Activated CD8-positive, alpha-beta memory T cell treated with anti-CD3 and anti-CD28 coated beads for 4 hours (primary cell): ENCODE measurements around the gene HTR2B.
"Not testable (repeated sequence)": the region's sequence is repeated elsewhere in the genome, so short reads cannot be mapped to it uniquely, and the experiment has no call there.

Experiments
- DNase-seq, 2 donors: peaks; one replicate each; pipeline ENCODE4 v3.0.0-alpha.2; 2020; ENCODE audit warnings: low read depth in 2 of 2

The HTR2B gene

GRCh38 chr2:231133365-231134099, 8.7 kb upstream of the HTR2B start:
- DNase-seq, result no peak

- DNase-seq, result no peak
Measured at GRCh38 chr2:231132129-231132528, 7.3 kb upstream of the HTR2B start.

- DNase-seq, result no peak
Measured at GRCh38 chr2:231130336-231131056, 5.7 kb upstream of the HTR2B start.

DNA sequence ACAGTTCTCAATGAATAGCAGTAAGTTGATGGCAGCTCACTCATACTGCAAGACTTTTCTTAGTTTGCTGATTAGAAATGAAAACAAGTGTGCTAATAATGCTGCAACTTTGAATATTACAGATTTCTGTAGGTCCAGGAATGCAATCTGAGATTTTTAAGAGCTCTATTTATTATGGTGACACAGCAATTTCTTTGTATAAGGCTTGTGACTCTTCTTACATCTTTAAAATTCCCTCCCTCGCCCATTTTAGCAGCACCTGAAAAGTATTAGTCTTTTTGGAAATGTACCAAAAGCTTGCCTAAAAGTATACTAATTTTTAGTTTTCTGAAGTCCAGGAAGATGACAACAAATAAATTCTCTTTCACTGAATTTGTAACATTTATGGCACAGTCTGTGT, 4.4 kb upstream of the HTR2B start:
- no peak for DNase-seq

DNA sequence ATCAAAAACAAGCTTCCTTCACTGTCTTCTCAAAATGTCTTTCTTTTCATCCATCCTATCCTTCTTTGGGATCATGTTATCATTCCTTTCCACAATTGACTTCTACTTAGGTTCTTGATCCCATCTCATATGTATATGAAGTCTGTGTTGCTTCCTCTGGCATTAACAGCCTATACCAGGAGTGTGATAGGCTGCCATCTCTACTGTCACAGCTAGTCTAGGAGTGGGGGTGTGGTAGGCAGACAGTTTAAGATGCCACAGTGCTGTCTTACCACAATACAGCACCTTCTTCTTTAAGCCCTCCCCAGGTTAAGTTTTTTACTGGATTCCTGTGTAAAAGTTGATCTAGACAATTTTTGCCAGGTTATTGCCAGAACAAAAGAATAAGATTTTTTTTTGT, 3.7 kb upstream of the HTR2B start:
- no peak for DNase-seq

DNA sequence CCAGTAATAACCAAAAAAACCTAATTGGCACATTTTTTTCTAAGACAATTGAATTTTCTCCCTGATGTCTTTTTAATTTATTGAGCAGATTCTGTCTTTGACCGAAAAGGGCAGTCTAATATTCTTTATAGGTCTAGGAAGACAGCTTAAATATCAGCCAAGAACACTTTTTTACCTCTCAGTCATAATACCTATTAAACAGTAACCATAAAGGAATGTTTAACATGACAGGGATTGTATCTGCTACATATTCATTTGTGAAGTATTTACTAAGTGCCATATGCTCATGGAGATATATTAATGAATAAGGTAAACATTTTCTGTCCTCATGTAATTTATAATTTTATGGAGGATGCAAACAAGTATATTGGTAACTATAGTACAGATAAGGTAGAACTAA, 3.1 kb upstream of the HTR2B start:
- DNase-seq, result no peak

- no peak for DNase-seq
Measured at GRCh38 chr2:231127480-231127879, 2.6 kb upstream of the HTR2B start.

DNA sequence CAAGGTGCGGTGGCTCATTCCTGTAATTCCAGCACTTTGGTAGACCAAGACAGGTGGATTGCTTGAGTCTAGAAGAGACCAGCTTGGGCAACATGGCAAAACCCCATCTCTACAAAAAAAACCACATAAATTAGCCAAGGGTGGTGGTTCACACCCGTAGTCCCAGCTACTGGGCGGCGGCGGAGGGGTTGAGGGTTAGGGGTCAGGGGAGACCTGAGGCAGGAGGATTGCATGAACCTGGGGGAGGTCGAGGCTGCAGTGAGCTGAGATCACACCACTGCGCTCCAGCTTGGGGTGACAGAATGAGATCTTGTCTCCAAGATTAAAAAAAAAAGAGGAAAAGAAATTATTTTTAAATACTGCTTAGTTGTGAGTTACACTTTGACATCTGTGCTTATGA, 1.3 kb upstream of the HTR2B start:
- DNase-seq, result no peak

- DNase-seq, result no peak
Measured at GRCh38 chr2:231123362-231123898, 1.4 kb downstream of the HTR2B start.

- no peak for DNase-seq
Measured at GRCh38 chr2:231118614-231118942, 6.3 kb downstream of the HTR2B start.

DNA sequence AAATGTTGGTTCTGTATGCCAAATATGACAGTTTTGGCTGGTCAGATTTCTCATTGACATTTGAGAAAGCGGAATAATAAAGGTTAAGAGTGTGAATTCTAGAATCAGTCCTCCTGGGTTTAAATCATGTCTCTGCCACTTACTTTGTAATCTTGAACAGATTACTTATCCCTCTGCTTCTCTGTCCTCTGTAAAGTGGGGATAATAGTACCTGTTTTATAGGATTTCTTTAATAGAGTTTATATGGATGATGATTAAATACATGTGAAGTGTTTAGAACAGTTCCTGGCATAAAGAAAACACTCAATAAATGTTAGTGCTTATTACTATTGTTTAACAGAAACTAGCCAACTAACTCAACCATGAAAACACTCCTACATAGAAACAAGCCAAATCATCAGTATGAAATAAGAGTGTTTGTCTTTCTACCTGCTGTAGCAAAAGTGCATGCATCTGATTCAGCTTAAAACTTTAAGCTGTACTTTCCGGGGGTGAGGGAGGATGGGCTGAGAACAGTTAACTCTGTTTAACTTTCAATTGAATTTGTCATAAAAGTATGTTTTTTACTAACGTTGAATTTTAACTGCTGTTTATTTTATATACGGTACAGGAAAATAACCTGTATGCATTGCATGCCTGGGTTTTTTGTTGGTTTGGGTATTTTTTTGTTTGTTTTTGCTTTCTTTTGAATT, 6.8 kb downstream of the HTR2B start:
- DNase-seq, result no peak

DNA sequence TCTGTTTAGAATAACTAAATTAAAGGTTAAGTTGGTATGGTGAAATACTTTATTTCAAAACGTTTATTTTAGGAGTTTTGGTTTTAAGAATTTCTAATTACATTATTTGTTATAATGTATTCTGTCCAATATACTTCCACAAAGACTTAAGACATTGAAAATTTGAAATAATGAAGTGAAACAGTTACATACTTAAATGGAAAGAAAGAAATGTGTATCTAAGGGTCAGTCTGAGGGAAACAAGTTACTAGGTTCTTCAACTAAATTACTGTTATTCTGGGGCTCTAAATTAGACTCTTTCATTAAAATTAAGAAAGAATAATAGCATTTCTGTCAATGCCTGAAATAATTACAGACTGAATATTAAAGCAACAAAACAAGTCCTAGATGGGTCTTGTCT, 7.7 kb downstream of the HTR2B start:
- DNase-seq, result no peak

- no peak for DNase-seq
Measured at GRCh38 chr2:231115651-231116050, 9.2 kb downstream of the HTR2B start.

DNA sequence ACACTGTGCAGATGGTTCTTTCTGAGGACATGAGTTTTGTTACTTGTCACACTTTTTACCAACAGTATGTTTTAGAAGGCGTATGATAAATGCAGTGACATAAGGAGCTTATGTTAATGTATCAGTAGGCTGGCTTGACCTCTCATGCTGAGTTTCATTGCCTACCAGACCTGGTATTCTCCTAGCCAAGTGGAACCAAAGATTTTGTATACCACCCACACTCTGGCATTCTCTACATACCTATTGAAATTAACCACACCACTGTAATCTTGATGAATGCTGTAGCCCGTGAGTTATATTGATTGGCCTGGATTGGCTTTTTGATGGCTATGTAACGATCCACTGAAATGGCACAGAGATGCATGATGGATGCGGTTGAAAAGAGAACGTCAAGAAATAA, 11.4 kb downstream of the HTR2B start:
- no peak for DNase-seq

- DNase-seq, result no peak
Measured at GRCh38 chr2:231111987-231112386, 12.9 kb downstream of the HTR2B start.

DNA sequence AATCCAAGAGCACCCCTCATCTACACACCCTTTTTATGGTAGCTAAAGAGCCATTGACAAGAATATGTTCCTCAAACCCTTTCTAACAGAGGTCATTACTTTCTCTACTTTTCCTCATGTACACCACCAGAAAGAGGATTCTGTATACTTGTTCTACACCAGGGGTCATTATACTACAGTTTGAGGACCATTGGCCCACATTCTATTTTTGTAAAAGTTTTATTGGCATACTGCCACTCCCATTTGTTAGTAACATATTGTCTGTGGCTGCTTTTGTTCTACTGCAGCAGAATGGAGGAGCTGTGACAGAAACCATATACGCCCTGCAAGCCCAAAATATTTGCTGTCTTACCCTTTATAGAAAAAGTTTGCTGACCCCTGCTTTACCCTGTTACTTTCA, 14.3 kb downstream of the HTR2B start:
- no peak for DNase-seq

DNA sequence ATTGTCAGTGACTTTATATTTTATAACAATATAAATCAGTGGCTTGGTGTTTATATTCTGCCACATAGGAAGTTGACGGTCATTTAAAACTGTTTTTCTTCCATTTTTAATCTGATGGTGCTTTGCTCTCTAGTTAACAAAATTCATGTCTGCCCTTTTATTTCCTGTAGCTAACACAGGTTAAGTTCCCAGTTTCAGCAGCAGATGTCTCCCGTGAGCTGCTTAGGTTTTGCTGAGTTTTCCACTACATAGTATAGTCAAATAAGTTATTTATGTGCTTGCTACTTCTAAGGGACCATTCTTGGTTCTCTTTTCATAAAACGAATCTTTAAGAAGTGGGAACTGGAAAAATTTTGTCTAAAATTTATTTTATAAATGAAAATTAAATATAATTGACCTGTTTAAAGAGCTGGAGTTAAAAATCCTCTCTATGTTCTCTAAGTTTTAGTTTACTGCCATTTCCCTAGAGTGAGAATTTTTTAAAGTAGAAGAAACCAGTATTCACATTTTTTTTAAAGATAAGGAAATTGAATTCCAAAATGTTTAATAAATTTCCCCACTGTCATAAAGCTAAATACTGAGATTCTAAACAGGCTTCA, 20.6 kb downstream of the HTR2B start:
- DNase-seq, result peak; percentile 28 to 31

DNA sequence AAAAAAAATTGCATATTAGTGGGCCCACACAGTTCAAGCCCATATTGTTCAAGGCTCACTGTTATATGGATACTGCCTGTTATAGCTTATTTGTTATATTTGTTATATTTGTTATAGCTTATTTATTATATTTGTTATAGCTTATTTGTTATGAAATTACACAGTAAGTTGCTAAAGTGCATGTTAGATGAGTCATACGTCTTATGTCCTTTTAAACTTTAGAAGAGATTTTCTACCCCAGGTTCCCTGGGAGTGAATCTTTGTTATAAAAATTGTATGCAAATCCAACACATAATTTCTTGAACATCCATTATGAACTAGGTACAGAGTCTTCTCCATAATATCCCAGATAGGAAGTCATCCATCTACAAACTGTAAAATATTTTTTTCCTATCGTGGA, 22.1 kb downstream of the HTR2B start:
- no peak for DNase-seq

DNA sequence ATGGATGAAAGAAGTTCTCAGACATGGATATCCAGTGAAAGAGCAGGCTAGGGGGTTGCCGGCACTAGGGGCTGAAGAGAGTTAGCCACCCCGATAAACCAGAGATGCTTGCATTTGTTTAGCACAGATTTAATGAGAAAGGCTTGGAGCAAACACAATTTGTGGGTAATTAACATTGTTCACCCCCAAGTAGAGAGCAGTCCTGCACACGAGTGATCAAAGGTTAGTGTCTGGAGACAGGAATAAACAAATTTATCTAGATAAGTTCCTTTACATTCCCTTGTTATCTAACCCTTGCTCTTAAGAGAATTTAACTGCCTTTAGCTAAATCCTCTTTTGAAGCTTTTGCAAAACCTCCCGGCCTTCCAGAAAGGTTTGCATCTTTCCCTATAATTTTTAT, 23.9 kb downstream of the HTR2B start:
- no peak for DNase-seq

DNA sequence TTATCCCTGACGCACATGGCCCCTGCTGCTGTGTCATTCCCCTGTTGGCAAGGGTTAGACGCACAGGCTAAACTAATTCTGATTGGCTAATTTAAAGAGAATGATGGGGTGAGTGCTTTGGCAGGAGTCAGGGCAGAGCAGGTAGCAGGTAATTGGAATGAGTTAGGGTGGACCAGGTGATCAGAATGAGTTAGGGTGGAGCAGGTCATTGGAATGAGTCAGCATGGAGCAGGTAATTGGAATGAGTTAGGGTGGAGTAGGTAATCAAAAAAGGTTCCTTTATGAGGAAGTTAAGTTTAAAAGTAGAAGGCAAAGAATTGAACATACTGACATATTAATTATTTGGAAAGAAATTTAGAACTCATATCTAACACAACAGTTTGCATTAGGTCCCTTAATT, 24.5 kb downstream of the HTR2B start:
- not testable (repeated sequence) for DNase-seq

- no peak for DNase-seq
Measured at GRCh38 chr2:231099918-231100317, 24.9 kb downstream of the HTR2B start.

GRCh38 chr2:231094736-231095346, 30.0 kb downstream of the HTR2B start:
- DNase-seq, result no peak
